Measurements from ENCODE around the gene SAMMSON.

DNA sequence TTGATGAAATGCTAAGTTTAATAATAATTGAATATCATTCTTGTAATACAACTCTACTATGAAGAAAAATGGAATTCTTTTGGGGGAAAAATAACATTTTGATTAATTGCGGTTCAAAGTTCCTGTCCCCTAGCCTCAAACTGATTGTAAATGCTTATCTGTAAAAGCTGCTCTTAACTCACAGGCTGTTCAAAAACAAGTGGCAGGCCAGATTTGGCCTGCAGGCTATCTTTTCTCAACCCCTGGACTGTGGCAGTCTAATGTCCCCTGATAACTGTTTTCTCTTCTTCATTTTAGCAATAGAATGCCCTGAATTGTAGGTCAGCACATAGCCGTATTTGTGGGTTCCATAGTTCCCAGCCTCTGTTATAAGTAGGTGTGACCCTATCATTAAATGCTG is 23.5 kb upstream of the SAMMSON start:
- TF ChIP-seq BHLHE40 (IDR thresholded peaks at IDR 0.05; ENCODE audit: low read depth, low read length) = no peak
- TF ChIP-seq CEBPB (IDR thresholded peaks at IDR 0.05; ENCODE audit: low read depth, low read length) = no peak
- TF ChIP-seq MAFK (IDR thresholded peaks at IDR 0.05; ENCODE audit: low read depth, low read length) = no peak
- TF ChIP-seq, protein P1, sequence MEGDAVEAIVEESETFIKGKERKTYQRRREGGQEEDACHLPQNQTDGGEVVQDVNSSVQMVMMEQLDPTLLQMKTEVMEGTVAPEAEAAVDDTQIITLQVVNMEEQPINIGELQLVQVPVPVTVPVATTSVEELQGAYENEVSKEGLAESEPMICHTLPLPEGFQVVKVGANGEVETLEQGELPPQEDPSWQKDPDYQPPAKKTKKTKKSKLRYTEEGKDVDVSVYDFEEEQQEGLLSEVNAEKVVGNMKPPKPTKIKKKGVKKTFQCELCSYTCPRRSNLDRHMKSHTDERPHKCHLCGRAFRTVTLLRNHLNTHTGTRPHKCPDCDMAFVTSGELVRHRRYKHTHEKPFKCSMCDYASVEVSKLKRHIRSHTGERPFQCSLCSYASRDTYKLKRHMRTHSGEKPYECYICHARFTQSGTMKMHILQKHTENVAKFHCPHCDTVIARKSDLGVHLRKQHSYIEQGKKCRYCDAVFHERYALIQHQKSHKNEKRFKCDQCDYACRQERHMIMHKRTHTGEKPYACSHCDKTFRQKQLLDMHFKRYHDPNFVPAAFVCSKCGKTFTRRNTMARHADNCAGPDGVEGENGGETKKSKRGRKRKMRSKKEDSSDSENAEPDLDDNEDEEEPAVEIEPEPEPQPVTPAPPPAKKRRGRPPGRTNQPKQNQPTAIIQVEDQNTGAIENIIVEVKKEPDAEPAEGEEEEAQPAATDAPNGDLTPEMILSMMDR (conservative IDR thresholded peaks at IDR 0.05; ENCODE audit: low read depth, low read length) = no peak
- TF ChIP-seq POLR2A (IDR thresholded peaks at IDR 0.05; ENCODE audit: low read depth, low read length) = no peak
- no peak for TF ChIP-seq RAD21 (IDR thresholded peaks at IDR 0.05; ENCODE audit: low read length)
- no peak for TF ChIP-seq MXI1 (IDR thresholded peaks at IDR 0.05; ENCODE audit: borderline replicate concordance, low read depth, low read length)
- TF ChIP-seq, protein P2, sequence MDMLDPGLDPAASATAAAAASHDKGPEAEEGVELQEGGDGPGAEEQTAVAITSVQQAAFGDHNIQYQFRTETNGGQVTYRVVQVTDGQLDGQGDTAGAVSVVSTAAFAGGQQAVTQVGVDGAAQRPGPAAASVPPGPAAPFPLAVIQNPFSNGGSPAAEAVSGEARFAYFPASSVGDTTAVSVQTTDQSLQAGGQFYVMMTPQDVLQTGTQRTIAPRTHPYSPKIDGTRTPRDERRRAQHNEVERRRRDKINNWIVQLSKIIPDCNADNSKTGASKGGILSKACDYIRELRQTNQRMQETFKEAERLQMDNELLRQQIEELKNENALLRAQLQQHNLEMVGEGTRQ (IDR thresholded peaks at IDR 0.05; ENCODE audit: low read depth, low read length) = no peak
- no peak for TF ChIP-seq RCOR1 (IDR thresholded peaks at IDR 0.05; ENCODE audit: insufficient replicate concordance, low read length)
